IMR-90 (cell line): ENCODE results near the gene CC2D2B. TPM values are rescaled to one million over a fixed set of nuclear protein-coding genes. Genes with fewer than 3 reads are reported as not detected.

ENCODE experiments used
- ATAC-seq: fragments of 200-7000 bp; cut with Tn5 transposase; 2 replicates; pipeline ENCODE4 v1.9.1; 2020; ENCODE audit warnings: low read depth, mild to moderate bottlenecking, moderate library complexity
- BruUV-seq: library from RNA; stranded (reverse); fragments of 400-500 nt; replicated peaks from 2 replicates; lab custom pipeline; 2021; lab: Mats Ljungman, UMichigan
- CTCF ChIA-PET: fragments of 300-600 bp; formaldehyde crosslinking; extraction: SDS; loops from one replicate; lab custom pipeline; 2021; ENCODE audit warnings: antibody characterized with exemption; lab: Yijun Ruan, JAX
- POLR2A ChIA-PET: fragments of 300-600 bp; sonication (Branson Sonifier 250); formaldehyde crosslinking; loops from one replicate; lab custom pipeline; 2022; ENCODE audit warnings: antibody characterized with exemption; ENCODE audit not compliant: unreplicated experiment; lab: Charles Lee
- DNase-seq: peaks from one replicate; pipeline ENCODE4 v3.0.0; 2013
- H2AFZ ChIP-seq: replicated peaks from 2 replicates; pipeline ENCODE3; 2013; ENCODE audit warnings: low read length, mild to moderate bottlenecking; ENCODE audit not compliant: poor library complexity
- H2AK5ac ChIP-seq: 2 replicates; pipeline ENCODE4 v1.6.1; 2013; ENCODE audit warnings: low read depth, low read length, inconsistent platforms
- H2AK9ac ChIP-seq: replicated peaks from 2 replicates; pipeline ENCODE3; 2013; ENCODE audit warnings: mild to moderate bottlenecking, low read depth, low read length, moderate library complexity; ENCODE audit not compliant: poor library complexity
- H2BK120ac ChIP-seq: 2 replicates; pipeline ENCODE4 v1.6.1; 2013; ENCODE audit warnings: low read depth, low read length, inconsistent platforms
- H2BK15ac ChIP-seq: 3 replicates; pipeline ENCODE4 v1.6.1; 2013; ENCODE audit warnings: low read depth, low read length, inconsistent platforms
- H2BK20ac ChIP-seq: 2 replicates; pipeline ENCODE4 v1.6.1; 2013; ENCODE audit warnings: low read depth, mild to moderate bottlenecking, inconsistent platforms, low read length, moderate library complexity
- H2BK5ac ChIP-seq: 2 replicates; pipeline ENCODE4 v1.6.1; 2013; ENCODE audit warnings: mild to moderate bottlenecking, low read depth, low read length, inconsistent platforms; ENCODE audit not compliant: poor library complexity, severe bottlenecking
- H3K14ac ChIP-seq: replicated peaks from 2 replicates; pipeline ENCODE4 v1.6.1; 2013; ENCODE audit warnings: low read depth, low read length, inconsistent platforms
- H3K18ac ChIP-seq: 2 replicates; pipeline ENCODE4 v1.6.1; 2013; ENCODE audit warnings: low read depth, low read length, control low read depth
- H3K23ac ChIP-seq: 2 replicates; pipeline ENCODE4 v1.6.1; 2013; ENCODE audit warnings: low read depth, low read length, inconsistent platforms
- H3K27ac ChIP-seq: 2 replicates; pipeline ENCODE4 v1.5.1; 2013; ENCODE audit warnings: mild to moderate bottlenecking, control low read depth, low read length; ENCODE audit not compliant: insufficient read depth
- H3K27me3 ChIP-seq: 2 replicates; pipeline ENCODE4 v1.6.1; 2013; ENCODE audit warnings: low read length; ENCODE audit not compliant: control insufficient read depth, insufficient read depth
- H3K36me3 ChIP-seq: 2 replicates; pipeline ENCODE4 v1.6.1; 2013; ENCODE audit warnings: low read length, mixed read lengths; ENCODE audit not compliant: control insufficient read depth, insufficient read depth
- H3K4ac ChIP-seq: 2 replicates; pipeline ENCODE4 v1.6.1; 2013; ENCODE audit warnings: low read depth, low read length, inconsistent platforms
- H3K4me1 ChIP-seq: 2 replicates; pipeline ENCODE4 v1.6.1; 2013; ENCODE audit warnings: low read length, mixed read lengths; ENCODE audit not compliant: control insufficient read depth, insufficient read depth
- H3K4me2 ChIP-seq: 2 replicates; pipeline ENCODE4 v1.6.1; 2013; ENCODE audit warnings: low read depth, mild to moderate bottlenecking, control low read depth, low read length, moderate library complexity
- H3K4me3 ChIP-seq: 2 replicates; pipeline ENCODE4 v1.5.1; 2013; ENCODE audit warnings: low read depth, mild to moderate bottlenecking, control low read depth, low read length, moderate library complexity; ENCODE audit not compliant: insufficient read depth
- H3K56ac ChIP-seq: 2 replicates; pipeline ENCODE4 v1.6.1; 2013; ENCODE audit warnings: low read length, inconsistent platforms; ENCODE audit not compliant: insufficient read depth; ENCODE audit errors: extremely low read depth
- H3K79me1 ChIP-seq, 2 experiments: 2 replicates each; pipeline ENCODE4 v1.6.1; 2013; ENCODE audit warnings: low read length in 2 of 2, inconsistent platforms in 1 of 2, low read depth in 1 of 2
- H3K9ac ChIP-seq: 2 replicates; pipeline ENCODE4 v1.6.1; 2013; ENCODE audit warnings: low read depth, low read length, control low read depth
- H3K9me1 ChIP-seq: 2 replicates; pipeline ENCODE4 v1.6.1; 2013; ENCODE audit warnings: low read length, inconsistent platforms; ENCODE audit not compliant: insufficient read depth
- H3K9me3 ChIP-seq: 2 replicates; pipeline ENCODE4 v1.6.1; 2013; ENCODE audit warnings: low read length; ENCODE audit not compliant: control insufficient read depth, insufficient read depth
- H4K20me1 ChIP-seq: 2 replicates; pipeline ENCODE4 v1.6.1; 2013; ENCODE audit warnings: low read length, inconsistent platforms; ENCODE audit not compliant: insufficient read depth
- H4K5ac ChIP-seq: 2 replicates; pipeline ENCODE4 v1.6.1; 2013; ENCODE audit warnings: mild to moderate bottlenecking, low read depth, low read length, control low read depth
- H4K8ac ChIP-seq, 2 experiments: 2 replicates each; pipeline ENCODE4 v1.6.1; 2013; ENCODE audit warnings: low read depth in 2 of 2, low read length in 2 of 2, control low read depth in 1 of 2, inconsistent platforms in 1 of 2
- H4K91ac ChIP-seq: 2 replicates; pipeline ENCODE4 v1.6.1; 2013; ENCODE audit warnings: low read depth, low read length, inconsistent platforms; ENCODE audit not compliant: insufficient read depth
- BHLHE40 ChIP-seq: fragments of 150-350 bp; IDR thresholded peaks from 2 replicates; pipeline ENCODE4 v1.6.1; 2016; ENCODE audit warnings: mild to moderate bottlenecking, low read depth, low read length
- CEBPB ChIP-seq: IDR thresholded peaks from 2 replicates; pipeline ENCODE4 v1.6.1; 2012; ENCODE audit warnings: low read depth, low read length, improper control_type of control experiment
- CHD1 ChIP-seq: IDR thresholded peaks from 2 replicates; pipeline ENCODE4 v1.6.1; 2012; ENCODE audit warnings: low read depth, low read length, improper control_type of control experiment
- CTCF ChIP-seq: conservative IDR thresholded peaks from 2 replicates; pipeline ENCODE4 v1.5.1; 2012; ENCODE audit warnings: mild to moderate bottlenecking, low read depth, low read length, improper control_type of control experiment
- ELK1 ChIP-seq: fragments of 150-350 bp; IDR thresholded peaks from 2 replicates; pipeline ENCODE4 v1.6.1; 2016; ENCODE audit warnings: low read depth, mild to moderate bottlenecking, low read length, moderate library complexity, borderline replicate concordance
- FOS ChIP-seq: fragments of 150-350 bp; IDR thresholded peaks from 2 replicates; pipeline ENCODE4 v1.6.1; 2016; ENCODE audit warnings: low read depth, low read length
- MAFK ChIP-seq: IDR thresholded peaks from 2 replicates; pipeline ENCODE4 v1.6.1; 2012; ENCODE audit warnings: low read depth, low read length, improper control_type of control experiment
- MAZ ChIP-seq: IDR thresholded peaks from 2 replicates; pipeline ENCODE4 v1.6.1; 2012; ENCODE audit warnings: low read depth, mild to moderate bottlenecking, low read length, improper control_type of control experiment, moderate library complexity, borderline replicate concordance
- MXI1 ChIP-seq: IDR thresholded peaks from 2 replicates; pipeline ENCODE4 v1.6.1; 2012; ENCODE audit warnings: low read depth, mild to moderate bottlenecking, low read length, moderate library complexity, borderline replicate concordance
- NFE2L2 ChIP-seq: fragments of 150-350 bp; IDR thresholded peaks from 2 replicates; pipeline ENCODE4 v1.6.1; 2016; ENCODE audit warnings: low read depth, mild to moderate bottlenecking, low read length
- POLR2A ChIP-seq: IDR thresholded peaks from 2 replicates; pipeline ENCODE4 v1.6.1; 2012; ENCODE audit warnings: mild to moderate bottlenecking, low read depth, low read length
- RAD21 ChIP-seq: IDR thresholded peaks from 2 replicates; pipeline ENCODE4 v1.6.1; 2012; ENCODE audit warnings: low read length, improper control_type of control experiment
- RCOR1 ChIP-seq: IDR thresholded peaks from 2 replicates; pipeline ENCODE4 v1.6.1; 2012; ENCODE audit warnings: mild to moderate bottlenecking, low read length, improper control_type of control experiment; ENCODE audit not compliant: insufficient replicate concordance
- RFX5 ChIP-seq: IDR thresholded peaks from 2 replicates; pipeline ENCODE4 v1.8.0; 2012; ENCODE audit warnings: low read depth, mild to moderate bottlenecking, low read length, moderate library complexity
- SMC3 ChIP-seq: fragments of 150-350 bp; IDR thresholded peaks from 2 replicates; pipeline ENCODE4 v1.6.1; 2016; ENCODE audit warnings: low read depth, mild to moderate bottlenecking, antibody characterized with exemption, low read length, moderate library complexity
- USF2 ChIP-seq: fragments of 150-350 bp; IDR thresholded peaks from 2 replicates; pipeline ENCODE4 v1.6.1; 2017; ENCODE audit warnings: mild to moderate bottlenecking, antibody characterized with exemption, low read length, low read depth
- WGBS, 2 experiments: methylation state at CpG; one replicate each; pipeline versions ENCODE4 v1.1.5 to v1.1.7; 2013; ENCODE audit warnings: missing lambda C conversion rate in 2 of 2; ENCODE audit not compliant: insufficient read length in 1 of 2; ENCODE audit errors: extremely low coverage in 2 of 2; 5-methylcytosine and 5-hydroxymethylcytosine counted together
- dilution Hi-C: fragments of 300-500 bp; cut with HindIII; formaldehyde crosslinking; loops from one replicate; pipeline ENCODE4 v1.14.3; 2018; ENCODE audit warnings: low sequenced_read_pairs; ENCODE audit not compliant: unreplicated experiment
- in situ Hi-C: fragments of 300-500 bp; cut with MboI; formaldehyde crosslinking; loops from 3 replicates; pipeline ENCODE4 v1.14.3; 2019; ENCODE audit warnings: low sequenced_read_pairs, inconsistent platforms, mixed read lengths
- intact Hi-C: fragments of 100-400 bp; cut with micrococcal nuclease; formaldehyde crosslinking; loops from 2 replicates; pipeline ENCODE4 v1.10.0; 2022
- polyA plus RNA-seq, 3 experiments: library from polyadenylated mRNA; depleted of rRNA; stranded (reverse); fragments of >200 nt; gene quantifications; 2 replicates each; pipeline ENCODE4 v1.2.3, GENCODE V29; 2012; ENCODE audit warnings: low replicate concordance in 1 of 3
- total RNA-seq: library from RNA; depleted of rRNA; stranded (reverse); fragments of >200 nt; gene quantifications from 2 replicates; pipeline ENCODE4 v1.2.3, GENCODE V29; 2012

The CC2D2B gene
- total and polyA plus RNA-seq, 2 of the 4 experiments (the other 2 are of a cell fraction), result not detected

GRCh38 chr10:95889830-95890229, 17.9 kb upstream of the CC2D2B start:
- ChIA-PET CTCF (interaction anchor here (2.9 kb wide), 1 partner anchor 18 kb away, joined by 7 read pairs; the partner anchor contains the start of gene CC2D2B), POLR2A (no interaction called here)
- no peak for TF ChIP-seq CEBPB
- no peak for TF ChIP-seq NFE2L2
- TF ChIP-seq RCOR1, result no peak
- TF ChIP-seq BHLHE40, result no peak
- no peak for TF ChIP-seq FOS
- no peak for TF ChIP-seq USF2
- TF ChIP-seq MXI1, result no peak
- no peak for TF ChIP-seq SMC3
- no peak for TF ChIP-seq POLR2A
- no peak for TF ChIP-seq MAZ
- no peak for TF ChIP-seq CTCF
- no peak for TF ChIP-seq MAFK
- no peak for TF ChIP-seq RFX5
- TF ChIP-seq RAD21, result no peak
- no peak for TF ChIP-seq ELK1
- no peak for TF ChIP-seq CHD1
- dilution Hi-C loops, result no loop called here
- Histone ChIP-seq H3K36me3 (no peaks in the 10 kb centered on the region), H3K4ac (no peak overlapping the region), H4K5ac (no peak overlapping the region), H2BK5ac (no peak overlapping the region), H3K27ac (no peak overlapping the region), H2BK120ac (no peak overlapping the region), H3K56ac (no peak overlapping the region), H2BK15ac (no peak overlapping the region), H3K4me1 (no peaks in the 10 kb centered on the region), H3K23ac (no peak overlapping the region), H4K91ac (no peak overlapping the region), H3K4me2 (no peak overlapping the region), H2AFZ (no peak overlapping the region), H2AK5ac (no peak overlapping the region), H3K4me3 (no peak overlapping the region), H4K20me1 (no peaks in the 10 kb centered on the region), H3K27me3 (no peaks in the 10 kb centered on the region), H3K9me3 (no peaks in the 10 kb centered on the region), H4K8ac (no peak overlapping the region), H3K9ac (no peak overlapping the region), H3K9me1 (no peaks in the 10 kb centered on the region), H3K18ac (no peak overlapping the region), H2AK9ac (no peak overlapping the region), H3K79me1 (no peaks in the 10 kb centered on the region; a peak in 1 of 4 replicates), H2BK20ac (no peak overlapping the region), H3K14ac (no peak overlapping the region)
- intact Hi-C loops, result no loop called here
- no peak for ATAC-seq
- DNase-seq, result no peak
- WGBS, 2 experiments, result no CpG with 5 or more reads among the region's 2 CpGs
- no TSS peak for BruUV-seq
- in situ Hi-C loops, result no loop called here
